ENCODE data around the gene AKT3. TPM values are rescaled to one million over a fixed set of nuclear protein-coding genes. Genes with fewer than 3 reads are reported as not detected.
"Not testable (repeated sequence)": the region's sequence is repeated elsewhere in the genome, so short reads cannot be mapped to it uniquely, and the experiment has no call there.

Gene AKT3
- total RNA-seq, 6 donors from 2014 or later, result 23.0 to 51.2 (median 46.8) TPM

DNA sequence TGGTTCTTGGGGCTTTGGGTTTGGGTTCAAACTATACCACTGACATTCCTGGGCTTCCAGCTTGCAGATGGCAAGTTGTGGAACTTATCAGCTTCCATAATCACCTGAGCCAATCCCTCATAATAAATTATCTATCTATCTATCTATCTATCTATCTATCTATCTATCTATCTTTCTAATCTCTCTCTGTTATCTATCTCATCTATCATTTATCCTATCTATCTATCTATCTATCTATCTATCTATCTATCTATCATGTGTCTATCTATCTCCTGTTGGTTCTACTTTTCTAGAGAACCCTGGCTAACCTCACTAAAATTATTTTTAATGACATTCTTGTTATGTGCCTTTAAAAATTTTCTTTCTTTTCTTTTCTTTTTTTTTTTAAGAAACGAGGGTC is 35.8 kb upstream of the AKT3 start:
- DNase-seq (no peak), ATAC-seq (ENCODE audit: low FRiP score in 2 of 2) (no peak)
- 34 to 54% methylated on average over 1 of the region's 1 CpG for WGBS, 2 donors
- TF ChIP-seq POLR2A (IDR thresholded peaks at IDR 0.05) (no peak), POLR2AphosphoS5 (IDR thresholded peaks at IDR 0.05) (no peak), EP300 (IDR thresholded peaks at IDR 0.05) (no peak)
- TF ChIP-seq, protein P1, sequence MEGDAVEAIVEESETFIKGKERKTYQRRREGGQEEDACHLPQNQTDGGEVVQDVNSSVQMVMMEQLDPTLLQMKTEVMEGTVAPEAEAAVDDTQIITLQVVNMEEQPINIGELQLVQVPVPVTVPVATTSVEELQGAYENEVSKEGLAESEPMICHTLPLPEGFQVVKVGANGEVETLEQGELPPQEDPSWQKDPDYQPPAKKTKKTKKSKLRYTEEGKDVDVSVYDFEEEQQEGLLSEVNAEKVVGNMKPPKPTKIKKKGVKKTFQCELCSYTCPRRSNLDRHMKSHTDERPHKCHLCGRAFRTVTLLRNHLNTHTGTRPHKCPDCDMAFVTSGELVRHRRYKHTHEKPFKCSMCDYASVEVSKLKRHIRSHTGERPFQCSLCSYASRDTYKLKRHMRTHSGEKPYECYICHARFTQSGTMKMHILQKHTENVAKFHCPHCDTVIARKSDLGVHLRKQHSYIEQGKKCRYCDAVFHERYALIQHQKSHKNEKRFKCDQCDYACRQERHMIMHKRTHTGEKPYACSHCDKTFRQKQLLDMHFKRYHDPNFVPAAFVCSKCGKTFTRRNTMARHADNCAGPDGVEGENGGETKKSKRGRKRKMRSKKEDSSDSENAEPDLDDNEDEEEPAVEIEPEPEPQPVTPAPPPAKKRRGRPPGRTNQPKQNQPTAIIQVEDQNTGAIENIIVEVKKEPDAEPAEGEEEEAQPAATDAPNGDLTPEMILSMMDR (IDR thresholded peaks at IDR 0.05), result no peak
- Histone ChIP-seq H3K27me3 (no peaks in the 10 kb centered on the region), H3K36me3 (no peaks in the 10 kb centered on the region), H3K9me3 (no peaks in the 10 kb centered on the region), H3K4me1 (no peaks in the 10 kb centered on the region), H3K4me3 (no peak overlapping the region), H3K27ac (no peak overlapping the region)

DNA sequence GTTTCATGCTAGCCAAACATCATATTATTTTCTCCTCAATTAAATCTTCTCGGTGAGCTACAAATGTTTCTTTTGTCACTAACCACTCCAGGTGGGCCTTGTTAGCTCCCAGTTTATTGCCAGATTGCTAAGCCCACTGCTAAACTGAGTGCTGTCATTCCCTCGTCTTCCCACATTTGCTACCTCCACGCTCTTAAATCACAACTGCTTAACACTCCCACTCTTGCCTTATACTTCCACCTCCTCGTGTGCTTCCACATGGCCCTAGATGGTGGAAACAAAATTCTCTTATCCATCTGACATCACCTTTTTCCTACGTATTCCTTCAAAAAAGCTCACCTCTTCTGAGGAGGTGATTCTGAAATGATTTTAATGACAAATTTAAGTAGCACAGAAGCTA is 34.6 kb upstream of the AKT3 start:
- Histone ChIP-seq H3K36me3 (no peaks in the 10 kb centered on the region), H3K4me3 (no peak overlapping the region), H3K27ac (no peak overlapping the region), H3K27me3 (no peaks in the 10 kb centered on the region), H3K4me1 (no peaks in the 10 kb centered on the region), H3K9me3 (no peaks in the 10 kb centered on the region)
- no peak for DNase-seq
- ATAC-seq (ENCODE audit: low FRiP score in 2 of 2), result no peak
- TF ChIP-seq EP300 (IDR thresholded peaks at IDR 0.05) (no peak), POLR2AphosphoS5 (IDR thresholded peaks at IDR 0.05) (no peak), POLR2A (IDR thresholded peaks at IDR 0.05) (no peak)
- TF ChIP-seq, protein P1 (IDR thresholded peaks at IDR 0.05), result no peak
- 70 to 81% methylated on average over 5 of the region's 5 CpGs for WGBS, 2 donors

DNA sequence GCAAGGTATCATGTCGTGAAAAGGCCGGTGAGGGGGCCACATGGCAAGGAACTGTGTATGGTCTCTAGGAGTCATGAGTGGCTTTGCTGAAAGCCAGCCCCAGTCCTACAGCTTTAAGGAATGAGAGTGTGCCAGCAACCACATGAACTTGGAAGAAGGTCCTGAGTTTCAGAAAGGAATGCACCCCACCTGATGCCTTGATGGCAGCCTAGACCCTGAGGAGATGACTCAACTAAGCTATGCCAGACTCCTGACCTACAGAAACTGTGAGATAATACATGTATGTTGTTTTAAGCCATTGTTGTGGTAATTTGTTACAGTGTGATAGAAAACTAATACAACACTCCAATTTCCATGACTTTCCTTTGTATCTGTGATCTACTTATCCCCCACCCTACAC is 33.5 kb upstream of the AKT3 start:
- DNase-seq, result no peak
- Histone ChIP-seq H3K27me3 (no peaks in the 10 kb centered on the region), H3K27ac (no peak overlapping the region), H3K36me3 (no peaks in the 10 kb centered on the region), H3K4me1 (no peaks in the 10 kb centered on the region), H3K4me3 (no peak overlapping the region), H3K9me3 (no peaks in the 10 kb centered on the region)
- ATAC-seq (ENCODE audit: low FRiP score in 2 of 2), result no peak
- WGBS, 2 donors, result 79 to 96% methylated on average over 2 of the region's 2 CpGs
- TF ChIP-seq, protein P1 (IDR thresholded peaks at IDR 0.05), result no peak

DNA sequence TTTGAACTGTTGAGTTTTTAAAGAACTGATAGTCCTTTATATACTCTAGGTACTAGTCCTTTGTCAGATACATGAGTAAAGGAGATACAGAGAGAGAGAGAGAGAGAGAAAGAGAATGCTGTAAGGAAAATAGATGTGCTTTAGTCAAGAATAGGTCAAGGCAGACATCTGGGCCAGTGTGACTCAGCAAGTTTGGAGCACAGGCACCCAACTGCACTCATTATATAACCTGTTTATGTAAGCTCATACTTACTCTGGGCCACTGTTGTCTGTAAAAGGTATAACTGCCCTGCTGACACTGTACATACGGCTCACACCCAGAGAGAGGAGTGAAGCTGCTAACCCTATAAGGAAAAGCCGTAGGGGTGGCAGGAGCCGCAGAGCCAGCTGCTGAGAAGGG is 32.2 kb upstream of the AKT3 start:
- peak in 1 of 2 donors; percentile 15 for DNase-seq
- no peaks in the 10 kb centered on the region for H3K9me3 ChIP-seq
- no peaks in the 10 kb centered on the region for H3K36me3 ChIP-seq
- H3K27me3 ChIP-seq, result no peaks in the 10 kb centered on the region
- H3K4me1 ChIP-seq, result no peaks in the 10 kb centered on the region
- H3K4me3 ChIP-seq, result no peak overlapping the region
- no peak for TF ChIP-seq POLR2AphosphoS5 (IDR thresholded peaks at IDR 0.05)
- no peak for TF ChIP-seq EP300 (IDR thresholded peaks at IDR 0.05)
- TF ChIP-seq, protein P1 (IDR thresholded peaks at IDR 0.05), result no peak
- TF ChIP-seq POLR2A (IDR thresholded peaks at IDR 0.05), result no peak
- no peak overlapping the region for H3K27ac ChIP-seq
- WGBS, 2 donors, result 81 to 83% methylated on average over 3 of the region's 3 CpGs
- no peak for ATAC-seq (ENCODE audit: low FRiP score in 2 of 2)

DNA sequence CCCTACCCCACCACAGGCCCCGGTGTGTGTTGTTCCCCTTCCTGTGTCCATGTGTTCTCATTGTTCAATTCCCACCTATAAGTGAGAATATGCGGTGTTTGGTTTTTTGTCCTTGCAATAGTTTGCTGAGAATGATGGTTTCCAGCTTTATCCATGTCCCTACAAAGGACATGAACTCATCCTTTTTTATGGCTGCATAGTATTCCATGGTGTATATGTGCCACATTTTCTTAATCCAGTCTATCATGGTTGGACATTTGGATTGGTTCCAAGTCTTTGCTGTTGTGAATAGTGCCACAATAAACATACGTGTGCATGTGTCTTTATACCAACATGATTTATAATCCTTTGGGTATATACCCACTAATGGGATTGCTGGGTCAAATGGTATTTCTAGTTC is 27.0 kb upstream of the AKT3 start:
- not testable (repeated sequence) for H3K9me3 ChIP-seq; H3K36me3 ChIP-seq; H3K4me3 ChIP-seq; DNase-seq; ATAC-seq (ENCODE audit: low FRiP score in 2 of 2); H3K27ac ChIP-seq; H3K27me3 ChIP-seq; H3K4me1 ChIP-seq
- WGBS, 2 donors, result 92 to 94% methylated on average over 3 of the region's 3 CpGs

Data from upper lobe of left lung (tissue), 6 donors.